HG03064 (cell line): ENCODE measurements around the gene MLN.
"Not testable (repeated sequence)": the region's sequence is repeated elsewhere in the genome, so short reads cannot be mapped to it uniquely, and the experiment has no call there.

Source experiments
- ATAC-seq: cut with Tn5 transposase; IDR thresholded peaks from one replicate; pipeline ENCODE4 v1.9.1; 2021; ENCODE audit warnings: low read depth; ENCODE audit not compliant: unreplicated experiment

MLN gene

GRCh38 chr6:33836806-33837469 lies 33.1 kb upstream of the MLN start:
- no peak for ATAC-seq

DNA sequence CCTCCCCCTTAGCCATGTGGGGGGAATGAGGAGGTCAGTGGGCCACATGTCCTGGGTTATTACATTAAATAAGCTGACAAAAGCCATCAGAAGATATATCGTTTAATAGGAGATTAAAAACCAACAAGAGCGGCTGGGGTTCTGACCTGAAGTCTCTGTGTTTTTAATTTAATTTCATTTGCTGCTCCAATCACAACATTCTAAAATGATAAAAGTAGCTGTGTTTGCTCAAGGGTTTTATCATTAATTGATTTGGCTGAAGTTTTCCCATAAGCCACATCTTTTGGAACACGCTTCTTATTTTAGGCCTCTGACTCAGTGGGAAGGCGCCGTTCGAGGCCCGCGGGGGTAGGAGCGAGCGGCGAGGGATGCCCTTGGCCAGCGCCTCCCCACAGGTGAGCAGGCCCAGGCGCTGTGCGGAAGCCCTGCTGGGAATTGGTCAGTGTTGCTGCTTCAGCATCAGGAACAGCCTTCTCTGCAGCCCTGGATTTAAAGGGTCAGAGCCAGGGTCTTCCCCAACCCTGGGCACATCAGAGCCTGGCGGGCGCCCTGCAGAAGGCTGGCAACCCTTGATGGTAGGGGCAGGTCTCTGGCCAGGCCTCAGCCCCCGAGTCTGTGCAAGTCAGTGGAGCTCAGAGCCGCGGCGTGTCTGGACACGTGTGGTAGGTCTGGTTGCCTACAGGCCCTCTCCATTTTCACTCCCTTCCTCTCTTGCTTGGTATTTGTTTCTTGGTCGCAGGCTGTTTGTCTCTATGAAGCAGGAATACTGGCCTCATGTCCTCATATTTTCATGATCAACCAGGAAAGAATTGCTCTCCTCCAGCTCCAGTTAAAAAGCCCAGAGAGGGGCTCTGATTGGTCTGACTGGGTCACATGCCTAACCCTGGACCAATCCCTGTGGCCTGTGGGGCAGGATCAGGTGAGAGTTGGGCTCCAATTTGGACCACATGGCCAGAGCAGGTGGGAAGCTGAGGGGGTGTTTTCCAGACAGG lies 30.9 kb upstream of the MLN start:
- no peak for ATAC-seq

DNA sequence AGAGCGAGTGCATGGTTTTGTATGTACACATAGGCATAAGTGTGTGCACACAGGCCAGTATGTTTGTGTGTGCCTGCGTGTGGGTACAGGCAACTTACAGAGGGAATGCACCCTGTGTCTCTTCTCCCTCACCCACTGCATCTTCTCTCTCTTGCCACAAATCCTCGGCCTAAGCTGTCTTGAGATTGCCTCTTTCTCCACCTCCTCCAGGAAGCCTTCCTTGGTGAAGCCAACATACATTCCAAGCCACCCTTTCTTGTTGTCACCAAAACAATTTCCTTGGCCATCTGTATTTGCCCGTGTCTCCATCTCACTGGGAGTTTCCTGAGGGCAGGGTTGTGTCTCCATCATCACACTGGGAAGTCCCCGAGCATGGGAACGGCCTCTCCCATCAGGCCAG lies 29.8 kb upstream of the MLN start:
- ATAC-seq = no peak

DNA sequence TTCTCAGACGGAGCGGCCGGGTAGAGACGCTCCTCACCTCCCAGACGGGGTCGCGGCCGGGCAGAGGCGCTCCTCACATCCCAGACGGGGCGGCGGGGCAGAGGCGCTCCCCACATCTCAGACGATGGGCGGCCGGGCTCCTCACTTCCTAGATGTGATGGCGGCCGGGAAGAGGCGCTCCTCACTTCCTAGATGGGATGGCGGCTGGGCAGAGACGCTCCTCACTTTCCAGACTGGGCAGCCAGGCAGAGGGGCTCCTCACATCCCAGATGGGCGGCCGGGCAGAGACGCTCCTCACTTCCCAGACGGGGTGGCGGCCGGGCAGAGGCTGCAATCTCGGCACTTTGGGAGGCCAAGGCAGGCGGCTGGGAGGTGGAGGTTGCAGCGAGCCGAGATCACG lies 29.0 kb upstream of the MLN start:
- not testable (repeated sequence) for ATAC-seq

GRCh38 chr6:33831725-33832124 lies 27.9 kb upstream of the MLN start:
- not testable (repeated sequence) for ATAC-seq

GRCh38 chr6:33830635-33831240 lies 26.9 kb upstream of the MLN start:
- no peak for ATAC-seq

GRCh38 chr6:33828764-33829731 lies 25.2 kb upstream of the MLN start:
- no peak for ATAC-seq

DNA sequence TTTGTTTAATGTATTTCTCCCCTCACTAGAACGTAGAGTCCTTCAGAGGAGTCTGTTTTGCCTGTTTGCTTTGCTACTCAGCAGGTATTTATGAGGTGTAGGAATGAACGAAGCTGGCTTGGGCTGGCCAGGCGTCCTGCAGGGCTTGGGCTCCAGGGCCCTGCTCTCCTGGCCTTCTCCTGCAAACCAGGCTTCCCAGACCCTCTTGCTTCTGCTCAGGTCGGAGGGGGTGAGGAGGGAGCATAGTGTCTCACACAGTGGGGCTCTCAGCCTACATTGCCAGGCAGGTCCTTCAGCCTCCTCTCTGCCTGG lies 24.6 kb upstream of the MLN start:
- no peak for ATAC-seq

- no peak for ATAC-seq
Observed at GRCh38 chr6:33827546-33828451, 24.0 kb upstream of the MLN start.

- ATAC-seq = no peak
Observed at GRCh38 chr6:33826537-33826936, 22.7 kb upstream of the MLN start.

- ATAC-seq = no peak
Observed at GRCh38 chr6:33824461-33825154, 20.8 kb upstream of the MLN start.

- ATAC-seq = no peak
Observed at GRCh38 chr6:33823806-33824205, 20.0 kb upstream of the MLN start.

- ATAC-seq = no peak
Observed at GRCh38 chr6:33822575-33823395, 19.0 kb upstream of the MLN start.

DNA sequence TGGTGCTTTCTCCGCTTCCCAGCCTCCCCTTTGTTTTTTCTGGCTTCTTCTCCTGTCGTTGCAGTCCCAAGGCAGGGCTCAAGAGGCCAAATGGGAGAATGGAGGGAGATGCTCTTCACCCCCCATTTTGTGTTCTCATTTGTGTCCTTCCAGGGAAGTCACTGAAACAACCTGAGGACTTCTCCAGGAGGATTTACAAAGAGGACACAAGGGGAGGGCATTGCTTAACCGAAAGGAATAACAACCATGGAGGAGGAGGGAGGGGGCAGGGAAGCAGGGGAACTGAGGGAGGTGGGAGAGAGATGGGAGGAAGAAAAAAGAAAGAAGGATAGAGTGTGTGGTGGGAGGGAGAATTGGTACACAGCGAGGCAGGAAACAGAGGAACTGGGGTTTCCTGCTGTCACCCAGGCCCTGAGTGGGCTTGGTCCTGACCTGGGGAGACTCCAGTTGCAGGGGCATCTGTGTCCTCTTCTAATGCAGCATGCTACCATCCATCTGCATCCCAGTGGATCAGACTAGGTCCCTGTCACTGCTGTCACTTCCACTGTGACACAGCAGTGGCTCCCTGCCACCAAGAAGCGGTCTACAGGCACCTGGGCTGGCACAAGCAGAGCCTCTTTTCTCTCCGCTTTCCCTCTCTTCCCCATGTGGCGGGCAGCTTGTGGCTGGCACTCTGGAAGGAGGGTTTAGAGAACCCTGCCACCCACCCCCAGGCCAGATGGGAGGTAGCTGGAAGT lies 17.1 kb upstream of the MLN start:
- ATAC-seq = no peak

- ATAC-seq = no peak
Observed at GRCh38 chr6:33820243-33820642, 16.4 kb upstream of the MLN start.

DNA sequence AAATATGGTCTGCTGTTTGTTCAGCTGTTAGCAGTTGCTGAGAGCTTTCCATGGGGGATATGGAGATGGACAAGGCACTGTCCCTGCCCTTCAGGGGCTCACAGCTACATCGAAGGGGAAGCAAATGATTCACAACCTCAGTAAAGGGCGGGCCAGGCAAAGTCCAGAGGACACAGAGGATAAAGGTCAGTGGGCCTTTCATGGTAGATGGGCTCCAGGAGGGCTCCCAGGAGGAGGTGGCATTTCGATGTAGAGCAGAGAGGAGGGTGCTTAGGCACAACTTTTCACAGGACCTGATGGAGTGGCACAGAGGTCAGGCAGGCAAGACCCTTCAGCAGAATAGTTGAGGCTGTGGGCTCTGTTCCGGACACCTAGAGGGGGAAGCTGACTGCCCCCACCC lies 15.2 kb upstream of the MLN start:
- ATAC-seq = no peak

DNA sequence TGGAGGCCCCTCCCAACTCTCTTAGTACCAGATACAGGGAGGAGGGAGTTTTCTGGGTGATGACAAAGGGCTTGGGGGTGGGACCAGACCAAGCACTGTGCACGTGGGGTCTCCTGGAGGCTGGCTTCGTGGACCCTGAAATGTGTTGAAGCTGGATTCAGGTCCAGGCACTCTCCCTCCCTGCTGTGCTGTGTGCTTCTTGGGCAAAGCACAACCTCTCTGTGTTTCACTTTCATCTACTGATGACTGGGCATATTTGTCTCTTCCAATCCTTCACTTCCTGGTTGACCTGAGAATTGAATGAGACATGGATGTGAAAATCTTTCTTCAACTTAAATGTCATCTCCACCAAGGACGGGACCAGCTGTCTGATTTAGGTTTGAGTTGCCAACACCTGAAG lies 14.5 kb upstream of the MLN start:
- ATAC-seq = no peak
